EL (cell line): ENCODE measurements around the gene RPL28.
"Not testable (repeated sequence)": the region's sequence is repeated elsewhere in the genome, so short reads cannot be mapped to it uniquely, and the experiment has no call there.

Experiments used
- DNase-seq: peaks from one replicate; pipeline ENCODE4 v3.0.0-alpha.2; 2016

The RPL28 gene

DNA sequence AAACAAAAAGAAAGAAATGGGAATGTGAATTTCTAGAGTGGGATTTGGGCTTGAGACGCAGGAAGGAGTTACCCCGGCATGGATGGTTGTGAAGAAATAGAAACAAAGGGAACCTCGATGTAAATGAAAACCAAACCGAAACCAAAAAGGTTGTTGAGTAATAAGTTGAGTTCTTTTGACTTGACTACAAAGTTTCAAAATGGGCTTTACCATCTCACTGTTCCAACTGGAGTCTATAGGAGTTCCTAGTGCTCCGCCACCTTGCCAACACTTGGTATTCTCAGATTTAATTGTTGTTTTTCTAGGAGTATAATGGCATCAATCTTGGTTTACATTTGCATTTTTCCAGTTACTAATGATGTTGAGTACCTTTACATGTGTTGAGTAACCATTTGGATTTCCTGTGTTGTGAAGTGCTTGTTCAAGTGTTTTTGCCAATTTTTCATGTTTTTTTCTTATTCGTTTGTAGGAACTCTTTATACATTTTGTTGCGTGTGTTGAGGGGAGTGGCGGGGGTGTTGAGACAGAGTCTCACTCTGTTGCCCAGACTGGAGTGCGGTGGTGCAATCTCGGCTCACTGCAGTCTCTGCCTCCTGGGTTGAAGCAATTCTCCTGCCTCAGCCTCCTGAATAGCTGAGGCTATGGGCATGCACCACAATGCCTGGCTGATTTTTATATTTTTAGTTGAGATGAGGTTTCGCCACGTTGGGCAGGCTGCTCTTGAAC, 12.6 kb downstream of the RPL28 start:
- DNase-seq, result no peak

DNA sequence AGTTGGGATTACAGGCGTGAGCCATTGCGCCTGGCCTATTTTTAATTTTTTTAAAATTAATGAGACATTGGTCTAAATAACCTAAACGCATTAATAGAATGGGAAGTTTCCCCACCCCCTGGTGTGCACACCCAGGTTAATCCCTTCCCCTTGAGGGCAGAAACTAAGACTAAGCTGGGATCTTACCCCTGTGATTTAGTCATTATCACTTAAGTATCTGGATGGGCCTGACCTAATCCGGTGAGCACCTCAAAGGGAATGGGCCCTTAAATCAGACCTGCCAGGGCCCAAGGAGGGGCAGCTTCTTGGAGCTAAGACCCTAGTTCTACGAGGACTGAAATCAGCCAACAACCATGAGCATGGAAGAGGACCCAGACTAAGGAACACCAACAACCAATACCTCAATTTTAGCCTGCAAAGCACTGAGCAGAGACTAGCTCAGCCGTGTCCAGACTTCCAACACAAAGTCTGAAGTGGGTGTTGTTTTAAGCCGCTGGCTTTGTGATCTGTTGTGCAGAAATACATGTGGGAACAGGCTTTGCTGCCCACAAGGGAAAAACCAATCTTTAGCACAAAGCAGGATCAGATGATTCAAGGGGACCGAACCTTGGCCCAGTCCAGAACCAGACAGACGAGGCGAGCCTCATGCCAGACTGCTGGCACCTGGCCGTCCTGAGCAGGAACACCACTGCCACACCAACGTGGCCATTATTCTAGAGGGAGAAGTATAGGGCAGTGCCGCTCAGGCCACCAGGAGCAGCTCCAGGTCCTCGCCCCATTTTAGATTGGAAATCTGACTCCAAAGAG, 14.8 kb downstream of the RPL28 start:
- no peak for DNase-seq

DNA sequence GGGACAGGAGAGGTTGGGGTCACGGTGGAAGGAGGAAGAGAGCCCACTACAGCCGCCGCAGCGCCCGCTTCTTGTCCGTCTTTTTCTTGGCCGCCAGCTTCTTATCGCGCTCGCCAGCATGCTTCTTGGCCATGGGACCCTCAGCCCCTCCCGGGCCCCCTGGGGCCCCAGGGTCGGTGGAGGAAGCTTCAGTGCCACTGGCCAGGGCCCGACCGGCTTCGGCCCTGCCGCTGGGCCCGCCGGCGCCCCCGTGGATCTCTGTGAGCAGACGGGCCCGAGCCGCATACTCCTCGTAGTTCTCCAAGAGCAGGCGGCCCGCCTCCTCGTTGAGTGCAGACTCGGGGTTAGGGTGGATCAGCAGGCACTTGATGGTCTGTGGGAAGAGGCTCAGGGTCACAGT, 15.7 kb downstream of the RPL28 start:
- DNase-seq, result not testable (repeated sequence)

DNA sequence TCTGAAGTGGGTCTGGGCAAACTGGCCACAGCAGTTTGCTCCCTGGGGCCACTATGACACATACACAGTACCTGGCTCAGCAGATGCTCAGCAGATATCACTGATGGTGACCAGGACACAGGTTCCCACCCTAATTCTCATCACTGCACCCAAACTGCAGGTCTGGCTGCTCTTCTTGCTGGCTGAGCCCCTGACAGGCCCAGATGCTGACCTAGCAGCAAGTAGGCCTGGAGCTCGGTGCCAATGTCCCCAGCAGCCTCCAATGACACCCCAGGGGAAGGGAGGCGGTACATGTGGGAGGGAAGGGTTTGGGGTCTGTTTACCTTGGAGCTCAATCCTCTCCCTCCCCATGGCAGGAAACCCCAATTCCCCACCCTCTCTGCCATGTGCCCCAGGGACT, 16.8 kb downstream of the RPL28 start:
- DNase-seq, result no peak

DNA sequence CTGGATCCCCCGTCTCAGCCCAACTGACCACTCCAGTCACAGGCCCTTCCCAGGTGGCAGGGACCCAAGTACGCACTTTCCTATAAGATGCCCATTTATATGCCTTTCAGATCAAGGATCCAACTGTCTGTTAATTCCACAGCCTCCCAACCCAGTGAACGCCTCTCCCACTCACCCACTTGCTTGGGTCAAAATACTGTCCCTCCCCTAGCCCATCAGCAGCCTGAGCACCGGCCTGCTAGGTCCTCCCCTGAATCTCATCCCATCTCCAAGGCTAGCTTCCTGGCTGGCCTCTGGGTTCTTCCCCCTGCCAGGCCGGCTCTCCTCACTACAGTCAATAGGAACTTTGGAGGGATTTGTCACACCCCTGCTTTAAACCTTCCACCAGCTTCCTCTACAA, 19.9 kb downstream of the RPL28 start:
- no peak for DNase-seq

DNA sequence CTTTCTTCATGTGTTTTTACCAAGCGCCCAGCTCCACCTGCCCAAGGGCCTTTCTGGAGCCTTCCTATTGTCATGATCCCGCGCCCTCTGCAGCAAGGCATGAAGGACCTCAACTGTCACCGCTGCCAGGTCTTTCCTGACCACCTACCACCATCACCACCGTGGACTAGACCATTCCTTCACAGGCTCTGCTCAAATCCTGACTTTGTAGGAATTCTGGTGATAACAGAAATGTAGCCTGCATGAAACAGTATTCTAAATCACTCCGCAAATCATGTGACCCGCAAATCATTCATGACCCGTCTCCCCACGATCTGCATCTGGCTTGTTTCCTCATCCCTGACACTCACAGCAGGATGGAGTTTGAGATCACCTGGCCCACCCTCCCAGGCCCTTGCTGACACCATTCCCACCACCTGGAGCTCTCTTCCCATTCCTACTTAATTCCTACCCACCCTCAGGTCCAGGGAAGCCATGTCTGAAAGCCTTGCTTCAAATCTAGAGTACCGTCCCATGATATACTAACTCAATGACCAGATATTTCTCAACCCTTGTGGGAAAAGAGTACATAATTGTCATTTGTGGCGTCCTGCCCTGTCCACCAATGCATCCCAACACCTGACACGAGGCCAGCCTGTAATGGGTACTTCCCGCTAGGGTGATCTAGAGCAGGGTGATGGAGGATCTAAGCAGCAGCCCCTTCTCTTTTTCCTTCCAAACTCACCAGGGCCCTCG, 20.5 kb downstream of the RPL28 start:
- DNase-seq, result no peak

DNA sequence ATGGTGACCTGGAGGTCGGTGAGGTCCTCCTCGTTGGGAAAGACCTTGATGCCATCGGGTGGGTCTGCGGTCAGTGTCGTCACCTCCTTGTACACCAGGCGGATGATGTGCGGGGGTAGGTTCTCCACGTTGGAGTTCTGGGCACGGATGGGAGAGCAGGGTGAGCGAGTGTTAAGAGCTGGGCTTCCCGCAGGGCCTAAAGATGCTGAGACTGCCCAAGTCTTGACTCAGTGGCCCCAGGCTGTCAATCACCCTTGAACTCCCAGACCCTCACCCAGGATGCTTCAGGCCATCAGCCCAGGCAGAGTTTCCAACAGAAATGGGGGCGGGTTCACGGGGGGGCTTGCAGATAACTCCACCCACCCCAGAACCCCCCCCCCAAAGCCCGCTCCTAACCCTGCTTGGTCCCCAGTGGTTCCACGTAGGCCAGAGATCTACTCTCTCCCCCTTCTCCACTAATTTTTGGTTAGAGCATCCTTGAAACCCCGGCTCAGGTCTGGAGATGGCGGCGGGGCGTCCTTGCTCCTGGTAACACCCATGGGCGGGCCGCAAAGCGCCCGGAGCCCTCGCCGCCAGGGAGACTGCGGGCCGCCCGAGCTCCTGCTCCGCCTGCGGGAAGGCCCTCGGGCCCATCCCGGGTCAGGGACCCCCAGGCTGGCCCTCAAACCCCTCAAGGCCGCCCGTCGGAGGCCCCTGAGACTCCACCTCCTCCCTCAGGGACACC, 21.3 kb downstream of the RPL28 start:
- no peak for DNase-seq

DNA sequence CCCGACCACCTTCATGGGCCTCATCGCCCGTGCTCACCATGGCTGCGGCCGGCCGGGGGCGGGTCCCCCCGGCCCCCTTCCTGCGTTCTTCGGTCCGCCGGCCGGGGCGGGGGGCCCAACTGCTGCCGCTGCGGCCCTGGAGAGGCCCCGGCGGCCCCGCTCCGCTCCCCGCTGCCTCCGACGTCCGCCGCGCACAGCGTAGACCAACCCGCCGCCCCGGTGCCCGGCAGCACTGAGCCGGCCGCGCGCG, 21.7 kb downstream of the RPL28 start, which contains the start of gene UBE2S:
UBE2S (minus strand) TSS at position 239 of the 250 bp plus-strand sequence; CDS start at position 40, 199 bp downstream.
- not testable (repeated sequence) for DNase-seq

DNA sequence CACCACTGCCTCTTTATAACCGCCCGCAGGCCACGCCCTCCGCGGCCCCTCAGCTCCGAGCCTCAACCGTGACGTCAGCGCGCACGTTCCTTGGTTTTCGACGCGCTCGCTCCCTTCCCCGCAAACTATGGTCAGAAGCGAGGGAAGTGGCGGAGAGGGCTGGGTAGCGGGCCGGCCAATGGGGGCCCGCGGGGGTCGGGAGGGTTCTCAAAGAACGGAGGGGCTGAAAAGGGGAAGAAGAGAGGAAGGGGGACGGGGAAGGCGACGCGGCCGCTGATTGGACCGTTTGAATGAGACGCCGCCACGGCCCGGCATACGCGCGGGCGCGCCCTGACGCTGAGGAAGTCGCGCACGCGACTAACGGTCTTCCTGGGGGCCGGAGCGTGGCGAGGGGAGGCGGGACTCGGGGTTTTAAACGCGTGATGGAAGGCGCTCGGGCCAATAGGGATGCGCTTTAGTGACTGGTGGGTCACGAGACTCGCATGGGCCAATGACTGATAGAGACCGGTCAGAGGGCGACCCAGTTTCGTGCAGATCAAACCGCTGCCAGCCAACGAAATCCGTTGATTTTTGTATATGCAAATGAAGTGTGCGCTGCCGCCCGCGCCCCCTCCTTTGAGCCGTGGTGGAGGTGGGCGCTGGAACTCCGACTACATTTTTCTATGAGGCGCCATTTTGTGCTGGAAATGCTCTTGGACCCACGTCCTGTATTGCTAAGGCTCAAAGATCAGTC, 22.2 kb downstream of the RPL28 start:
- DNase-seq, result peak; percentile 99

DNA sequence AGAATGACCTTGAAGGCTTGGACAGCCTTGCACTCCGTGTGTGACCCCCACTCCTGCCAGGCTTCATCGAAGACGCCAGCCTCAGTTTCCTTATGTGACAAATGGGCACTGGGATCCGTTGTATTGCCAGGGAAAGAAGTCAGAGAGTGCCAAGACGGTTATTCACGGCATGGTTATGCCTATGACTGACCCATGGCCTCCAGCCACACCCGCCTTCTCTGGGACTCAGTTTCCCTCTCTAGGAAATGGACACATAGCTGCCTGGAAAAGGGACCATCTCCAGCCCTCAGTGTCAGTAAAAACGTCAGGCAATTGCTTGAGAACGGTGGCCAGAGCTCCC, 22.8 kb downstream of the RPL28 start:
- no peak for DNase-seq

DNA sequence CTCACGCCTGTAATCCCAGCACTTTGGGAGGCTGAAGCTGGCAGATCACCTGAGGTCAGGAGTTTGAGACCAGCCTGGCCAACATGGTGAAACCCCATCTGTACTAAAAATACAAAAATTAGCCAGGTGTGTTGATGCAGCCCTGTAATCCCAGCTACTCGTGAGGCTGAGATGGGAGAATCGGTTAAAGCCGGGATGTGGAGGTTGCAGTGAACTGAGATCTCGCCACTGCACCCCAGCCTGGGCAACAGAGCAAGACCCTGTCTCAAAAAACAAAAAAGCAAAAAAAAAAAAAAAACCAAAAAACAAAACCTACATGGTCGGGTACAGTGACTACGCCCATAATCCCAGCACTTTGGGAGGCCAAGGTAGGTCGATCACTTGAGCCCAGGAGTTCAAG, 23.4 kb downstream of the RPL28 start:
- DNase-seq, result not testable (repeated sequence)

DNA sequence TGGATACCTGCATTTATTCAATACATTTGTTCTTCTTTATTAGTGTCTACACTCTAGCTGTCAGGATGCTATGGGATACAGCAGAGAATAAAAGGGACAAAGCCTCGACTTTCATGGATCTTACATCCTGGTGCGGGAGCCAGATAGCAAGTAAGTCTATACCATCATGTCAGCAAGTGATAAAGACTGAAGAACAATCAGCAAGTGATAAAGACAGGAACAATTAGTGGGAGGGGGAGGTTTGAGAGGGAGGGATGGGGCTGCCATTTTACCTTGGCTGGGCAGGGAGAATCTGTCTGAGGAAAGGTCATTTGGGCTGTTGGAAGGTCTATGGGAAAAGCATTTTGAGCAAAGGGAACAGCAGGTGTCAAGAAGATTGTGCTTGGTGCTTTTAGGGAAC, 24.4 kb downstream of the RPL28 start:
- DNase-seq, result no peak

DNA sequence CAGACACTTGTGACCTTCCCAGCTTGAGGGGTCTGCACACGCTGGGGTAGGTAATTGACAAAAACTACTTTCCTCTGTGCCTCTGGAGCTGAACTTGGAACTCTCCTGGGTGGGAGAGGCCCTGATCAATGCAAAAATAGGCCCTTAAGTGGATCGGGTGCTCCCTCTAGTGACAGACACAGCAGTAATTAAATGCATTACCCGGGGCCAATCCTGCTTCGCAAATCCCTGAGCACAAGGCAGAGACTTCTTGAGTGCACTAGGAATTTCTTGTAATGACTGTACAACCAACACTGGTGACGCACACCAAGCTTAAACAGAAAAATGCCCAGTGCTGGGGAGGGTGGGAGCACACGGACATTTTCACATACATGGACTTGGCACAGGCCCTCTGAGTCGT, 32.5 kb downstream of the RPL28 start:
- DNase-seq, result peak; percentile 87

DNA sequence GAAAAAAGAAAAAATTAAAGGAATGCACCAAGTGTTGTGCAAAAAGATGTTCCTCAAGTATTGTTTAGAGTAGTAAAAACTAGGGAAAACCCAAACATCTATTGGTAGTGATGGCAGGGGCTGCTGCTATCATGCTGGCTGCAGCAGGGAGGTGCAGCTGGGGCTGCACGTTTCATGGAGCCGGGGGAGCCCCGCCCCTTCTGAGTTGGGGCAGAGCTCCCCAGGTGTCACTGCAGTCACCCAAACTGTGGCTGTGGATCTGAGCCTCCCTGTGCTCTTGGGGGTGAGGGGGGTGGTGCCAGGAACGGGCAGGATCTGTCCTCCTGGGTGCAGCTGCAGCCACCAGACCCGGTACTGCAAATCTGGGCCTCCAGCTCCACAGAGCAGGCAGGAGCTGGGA, 33.4 kb downstream of the RPL28 start:
- DNase-seq, result no peak

DNA sequence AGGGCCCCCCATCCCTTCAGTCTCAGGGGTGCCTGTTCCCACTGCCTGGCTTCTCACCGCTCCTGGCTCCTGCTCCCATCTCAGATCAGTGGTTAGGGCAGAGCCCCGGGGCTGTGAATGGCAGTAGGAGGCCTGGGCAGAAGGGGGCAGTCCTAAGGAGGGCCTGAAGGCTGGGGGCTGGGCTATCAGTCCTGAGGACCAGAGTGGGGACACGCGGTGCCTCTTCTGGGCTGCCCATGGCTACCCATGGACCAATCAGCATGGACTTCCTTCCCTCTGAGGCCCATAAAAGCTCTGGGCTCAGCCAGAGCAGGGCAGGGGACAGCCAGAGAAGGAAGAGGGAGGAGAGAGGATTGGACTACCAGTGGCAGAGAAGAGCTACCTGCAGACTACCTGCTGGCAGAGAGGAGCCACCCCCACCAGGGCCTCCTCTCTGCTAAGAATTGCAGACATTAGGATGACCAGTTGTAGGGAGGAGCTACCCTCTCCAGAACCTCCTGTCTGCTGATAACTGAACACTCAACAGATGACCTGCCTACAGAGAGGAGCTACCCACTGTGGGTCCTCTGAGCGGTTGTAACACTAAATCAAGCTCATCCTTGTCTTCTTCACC, 34.0 kb downstream of the RPL28 start:
- DNase-seq, result no peak

DNA sequence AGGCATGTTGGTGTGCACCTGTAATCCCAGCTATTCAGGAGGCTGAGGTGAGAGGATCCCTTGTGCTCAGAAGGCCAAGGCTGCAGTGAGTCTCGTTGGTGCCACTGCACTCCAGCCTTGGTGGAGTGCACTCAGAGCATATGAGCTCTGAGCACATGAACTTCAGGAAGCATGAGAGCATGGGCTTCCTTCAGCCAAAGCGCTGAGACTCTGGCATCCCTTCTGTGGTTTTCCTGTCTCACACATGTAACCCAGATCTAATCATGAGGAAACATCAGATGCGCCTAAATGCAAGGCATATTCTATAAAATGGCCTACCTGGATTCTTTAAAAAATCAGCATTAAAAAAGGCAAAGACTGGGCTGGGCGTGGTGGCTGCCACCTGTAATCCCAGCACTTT, 35.5 kb downstream of the RPL28 start:
- not testable (repeated sequence) for DNase-seq

DNA sequence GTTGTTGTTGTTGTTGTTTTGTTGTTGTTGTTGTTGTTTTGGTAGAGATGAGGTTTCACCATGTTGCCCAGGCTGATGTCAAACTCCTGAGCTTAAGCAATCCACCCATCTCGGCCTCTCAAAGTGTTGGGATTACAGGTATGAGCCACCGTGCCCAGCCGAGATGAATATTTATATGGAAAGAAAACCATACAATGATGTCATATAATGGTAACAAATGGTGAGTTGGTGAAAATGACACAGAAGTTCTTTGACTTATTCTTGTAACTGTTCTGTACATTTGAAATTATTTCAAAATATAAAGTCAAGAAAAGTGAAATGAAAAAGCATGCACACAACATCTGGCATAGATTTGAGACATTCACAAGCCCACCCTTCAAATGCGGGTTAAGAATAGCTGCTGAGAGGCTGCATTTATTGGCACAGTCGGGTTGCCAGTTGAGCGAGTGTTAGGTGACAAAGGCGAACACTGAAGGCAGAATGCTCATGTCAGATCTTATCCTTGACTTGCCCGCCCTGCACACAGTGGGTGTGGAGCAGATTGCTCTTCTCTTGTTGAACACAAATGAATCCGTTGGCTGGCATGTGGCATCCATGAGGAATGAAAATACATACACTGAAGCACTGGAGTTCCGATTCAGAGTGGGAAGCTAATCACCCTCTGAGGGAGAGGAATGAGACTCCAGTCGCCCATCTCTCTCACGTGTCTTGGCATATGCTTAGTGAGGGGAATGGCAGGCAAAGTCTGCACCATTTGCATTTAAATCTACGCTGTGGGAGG, 37.7 kb downstream of the RPL28 start:
- DNase-seq, result no peak

DNA sequence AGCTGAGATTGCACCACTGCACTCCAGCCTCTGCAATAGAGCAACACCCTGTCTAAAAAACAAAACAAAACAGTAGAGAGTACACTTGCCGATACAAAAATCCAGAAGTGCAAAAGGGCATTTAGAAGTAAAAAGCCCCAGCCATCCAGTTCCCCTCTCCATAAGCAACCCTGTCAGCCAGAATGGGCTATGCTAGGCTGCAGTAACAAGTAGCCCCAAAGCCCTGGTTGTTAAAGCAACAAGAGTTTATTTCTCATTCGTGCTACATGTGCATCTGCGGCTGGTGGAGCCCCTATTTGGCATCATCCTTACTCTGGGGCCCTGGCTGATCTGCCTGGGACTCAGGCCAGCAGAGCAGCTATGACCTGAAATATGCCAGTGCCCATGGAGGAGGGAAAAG, 38.8 kb downstream of the RPL28 start:
- no peak for DNase-seq

DNA sequence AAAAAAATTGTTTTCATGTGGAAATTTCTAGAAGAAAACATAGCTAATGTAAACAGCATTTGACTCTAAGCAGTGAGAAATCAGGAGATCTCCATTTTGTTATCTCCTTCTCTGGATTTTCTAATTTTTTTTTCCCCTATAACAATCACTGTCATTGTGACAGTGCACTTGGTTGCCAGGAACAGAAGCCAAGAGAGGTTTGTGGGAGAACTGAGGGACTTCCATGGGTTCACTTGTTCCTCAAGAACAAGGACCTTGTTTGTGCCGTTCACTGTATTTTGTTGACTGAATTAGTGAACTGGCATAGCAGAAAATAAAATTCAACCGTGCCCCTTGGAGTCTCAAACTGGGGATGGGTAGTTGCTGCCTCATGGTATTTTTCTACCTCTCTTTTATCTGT, 40.3 kb downstream of the RPL28 start:
- no peak for DNase-seq

DNA sequence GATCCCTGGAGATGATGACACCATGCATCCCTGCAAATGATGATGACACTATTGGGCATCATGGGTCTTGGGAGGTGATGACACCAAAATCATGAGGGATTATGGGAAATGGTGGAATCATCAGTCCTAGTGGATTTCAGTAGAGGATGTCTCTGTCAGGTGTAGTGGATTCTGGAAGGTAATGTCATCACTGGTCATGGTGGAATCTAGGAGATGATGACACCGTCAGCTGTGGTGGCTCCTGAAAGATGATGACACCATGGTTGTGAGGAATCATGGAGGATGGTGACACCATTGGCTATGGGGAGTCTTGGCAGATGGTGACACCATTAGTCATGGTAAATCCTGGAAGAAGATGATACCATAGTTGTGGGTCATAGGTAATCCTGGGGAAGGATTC, 45.5 kb downstream of the RPL28 start:
- no peak for DNase-seq

DNA sequence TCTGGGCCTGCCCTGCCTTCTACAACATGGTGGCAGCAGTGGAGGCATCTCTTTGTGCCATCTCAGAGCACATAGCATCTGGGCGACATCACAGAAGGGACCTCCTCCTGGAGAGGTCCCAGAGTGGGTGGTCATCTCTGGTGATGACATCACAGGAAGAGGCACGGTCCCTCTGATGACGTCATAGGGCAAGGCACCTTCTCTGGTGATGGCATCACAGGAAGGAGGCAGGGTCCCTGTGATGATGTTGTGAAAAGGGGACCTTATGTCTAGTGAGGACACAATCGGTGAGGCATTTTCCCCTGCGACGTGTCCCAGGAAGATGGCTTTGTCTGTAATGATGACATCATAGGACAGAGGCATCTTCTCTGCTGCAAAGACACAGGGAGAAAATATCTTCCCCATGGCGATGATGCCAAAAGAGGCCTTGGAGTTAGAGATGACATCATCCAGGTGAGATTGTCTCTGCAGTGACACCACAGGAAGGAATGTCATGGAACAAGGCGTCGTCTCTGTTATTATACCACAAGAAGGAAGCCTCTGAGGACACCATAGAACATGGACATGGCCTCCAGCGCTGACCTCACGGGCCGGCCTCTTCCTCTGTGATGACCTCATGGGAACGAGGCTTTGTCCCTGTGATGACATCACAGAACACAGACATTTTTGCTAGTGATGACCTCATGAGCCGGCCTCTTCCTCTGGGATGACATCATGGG, 46.7 kb downstream of the RPL28 start:
- no peak for DNase-seq
